Keratinocyte (primary cell): Measurements from ENCODE around the gene DNMT3A. TPM values are rescaled to one million over a fixed set of nuclear protein-coding genes. Genes with fewer than 3 reads are reported as not detected.

Source experiments
- DNase-seq: peaks from one replicate; pipeline ENCODE4 v3.0.0-alpha.2; 2011; ENCODE audit warnings: low read depth, missing footprints, low spot score
- FAIRE-seq: peaks from 2 replicates; lab custom pipeline; 2011; peaks lifted over from hg19 to GRCh38; lab: Jason Lieb, UNC
- H2AFZ ChIP-seq: 2 replicates; pipeline ENCODE4 v1.6.0; 2012; ENCODE audit warnings: low read length, control low read depth, inconsistent platforms; ENCODE audit not compliant: control insufficient read depth
- H3K27ac ChIP-seq: 2 replicates; pipeline ENCODE4 v1.5.1; 2011; ENCODE audit warnings: low read length; ENCODE audit not compliant: control insufficient read depth, insufficient read depth
- H3K27me3 ChIP-seq: 3 replicates; pipeline ENCODE4 v1.6.0; 2011; ENCODE audit warnings: low read length; ENCODE audit not compliant: control insufficient read depth, insufficient read depth; ENCODE audit errors: extremely low read depth
- H3K36me3 ChIP-seq, 2 experiments: 2 replicates in 1 of 2; 3 replicates in 1 of 2; pipeline ENCODE4 v1.5.1; 2011; ENCODE audit warnings: low read length in 2 of 2, mild to moderate bottlenecking in 1 of 2; ENCODE audit not compliant: control insufficient read depth in 2 of 2, insufficient read depth in 2 of 2; ENCODE audit errors: extremely low read depth in 1 of 2
- H3K4me1 ChIP-seq: 3 replicates; pipeline ENCODE4 v1.5.1; 2011; ENCODE audit warnings: low read length; ENCODE audit not compliant: control insufficient read depth, insufficient read depth; ENCODE audit errors: extremely low read depth
- H3K4me2 ChIP-seq: 3 replicates; pipeline ENCODE4 v1.6.0; 2011; ENCODE audit warnings: low read depth, low read length; ENCODE audit not compliant: control insufficient read depth, insufficient read depth; ENCODE audit errors: extremely low read depth
- H3K4me3 ChIP-seq, 3 experiments: fragments of 200-600 bp in 1 of 3; sonication (generic) in 1 of 3; 2 replicates in 2 of 3; 3 replicates in 1 of 3; pipeline ENCODE4 v1.5.1; 2011 to 2016; ENCODE audit warnings: low read length in 3 of 3, mild to moderate bottlenecking in 3 of 3, control low read depth in 2 of 3, inconsistent platforms in 1 of 3, low read depth in 1 of 3, mixed read lengths in 1 of 3, mixed run types in 1 of 3, moderate library complexity in 1 of 3; ENCODE audit not compliant: control insufficient read depth in 2 of 3, insufficient read depth in 2 of 3; ENCODE audit errors: extremely low read depth in 1 of 3
- H3K79me2 ChIP-seq: 2 replicates; pipeline ENCODE4 v1.6.0; 2012; ENCODE audit warnings: low read length; ENCODE audit not compliant: control insufficient read depth, insufficient read depth
- H3K9ac ChIP-seq: 3 replicates; pipeline ENCODE4 v1.6.0; 2011; ENCODE audit warnings: low read length; ENCODE audit not compliant: control insufficient read depth, insufficient read depth; ENCODE audit errors: extremely low read depth
- H3K9me1 ChIP-seq: 3 replicates; pipeline ENCODE4 v1.6.0; 2011; ENCODE audit warnings: low read length; ENCODE audit not compliant: control insufficient read depth, insufficient read depth; ENCODE audit errors: extremely low read depth
- H3K9me3 ChIP-seq: 2 replicates; pipeline ENCODE4 v1.5.1; 2012; ENCODE audit warnings: low read depth, low read length; ENCODE audit not compliant: control insufficient read depth
- H4K20me1 ChIP-seq: 3 replicates; pipeline ENCODE4 v1.6.0; 2011; ENCODE audit warnings: low read length; ENCODE audit not compliant: control insufficient read depth, insufficient read depth; ENCODE audit errors: extremely low read depth
- EZH2 ChIP-seq: IDR thresholded peaks from one replicate; pipeline ENCODE4 v1.6.1; 2012; ENCODE audit warnings: inconsistent platforms, mild to moderate bottlenecking, low read length, moderate library complexity
- dilution Hi-C: fragments of 300-500 bp; cut with MboI; formaldehyde crosslinking; loops from one replicate; pipeline ENCODE4 v1.7.0; 2020; ENCODE audit warnings: low sequenced_read_pairs; ENCODE audit not compliant: extremely low pct_ligation_motif_present
- polyA plus RNA-seq, 5 experiments: library from polyadenylated mRNA; depleted of rRNA in 3 of 5; stranded (reverse) in 3 of 5; stranded (forward) in 1 of 5; unstranded in 1 of 5; fragments of >200 nt; gene quantifications; 1 replicate in 1 of 5; 2 replicates in 3 of 5; 3 replicates in 1 of 5; pipeline versions ENCODE4 v1.2.1 to v1.2.3, GENCODE V29; 2011 to 2012; ENCODE audit warnings: missing spikeins in 2 of 5, low read depth in 1 of 5, low replicate concordance in 1 of 5
- TF ChIP-seq, protein P1 (sequence below), 3 experiments: IDR thresholded peaks in 1 of 3; conservative IDR thresholded peaks in 1 of 3; optimal IDR thresholded peaks in 1 of 3; 2 replicates in 2 of 3; 3 replicates in 1 of 3; pipeline versions ENCODE3 to v1.5.1; 2011; ENCODE audit warnings: low read length in 3 of 3, mild to moderate bottlenecking in 3 of 3, moderate library complexity in 2 of 3, control low read depth in 1 of 3, inconsistent platforms in 1 of 3; ENCODE audit not compliant: insufficient read depth in 2 of 3; ENCODE audit errors: extremely low read depth in 1 of 3

Gene DNMT3A
- polyA plus RNA-seq, 1 donor (not counting 4 experiments of a cell fraction or from before 2014, with no cell fraction given): 1.5 TPM

DNA sequence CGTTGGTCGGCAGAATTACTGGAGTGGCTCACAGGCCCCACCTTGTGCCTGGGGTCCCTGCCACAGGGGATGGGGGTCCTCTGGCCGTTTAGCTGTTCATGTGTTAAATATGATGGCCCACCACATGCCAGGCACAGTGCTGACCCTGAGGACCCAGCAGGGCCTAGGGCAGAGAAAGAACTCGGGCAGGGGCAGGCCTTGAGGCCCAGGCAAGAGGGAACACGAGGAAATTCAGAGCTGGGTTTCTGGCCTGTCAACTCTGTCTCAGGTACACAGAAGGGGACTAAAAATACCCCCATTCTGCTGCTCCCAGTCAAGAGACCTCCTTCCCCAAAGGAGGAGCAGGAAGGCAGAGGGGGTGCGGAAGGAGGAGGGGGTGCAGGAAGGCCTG, 66.2 kb downstream of the DNMT3A start:
- H3K9ac ChIP-seq: no peak overlapping the region
- H3K36me3 ChIP-seq: no peaks in the 10 kb centered on the region
- H2AFZ ChIP-seq: no peak overlapping the region
- TF ChIP-seq, protein P1, sequence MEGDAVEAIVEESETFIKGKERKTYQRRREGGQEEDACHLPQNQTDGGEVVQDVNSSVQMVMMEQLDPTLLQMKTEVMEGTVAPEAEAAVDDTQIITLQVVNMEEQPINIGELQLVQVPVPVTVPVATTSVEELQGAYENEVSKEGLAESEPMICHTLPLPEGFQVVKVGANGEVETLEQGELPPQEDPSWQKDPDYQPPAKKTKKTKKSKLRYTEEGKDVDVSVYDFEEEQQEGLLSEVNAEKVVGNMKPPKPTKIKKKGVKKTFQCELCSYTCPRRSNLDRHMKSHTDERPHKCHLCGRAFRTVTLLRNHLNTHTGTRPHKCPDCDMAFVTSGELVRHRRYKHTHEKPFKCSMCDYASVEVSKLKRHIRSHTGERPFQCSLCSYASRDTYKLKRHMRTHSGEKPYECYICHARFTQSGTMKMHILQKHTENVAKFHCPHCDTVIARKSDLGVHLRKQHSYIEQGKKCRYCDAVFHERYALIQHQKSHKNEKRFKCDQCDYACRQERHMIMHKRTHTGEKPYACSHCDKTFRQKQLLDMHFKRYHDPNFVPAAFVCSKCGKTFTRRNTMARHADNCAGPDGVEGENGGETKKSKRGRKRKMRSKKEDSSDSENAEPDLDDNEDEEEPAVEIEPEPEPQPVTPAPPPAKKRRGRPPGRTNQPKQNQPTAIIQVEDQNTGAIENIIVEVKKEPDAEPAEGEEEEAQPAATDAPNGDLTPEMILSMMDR (optimal IDR thresholded peaks at IDR 0.05 in 1 of 3, IDR thresholded peaks at IDR 0.05 in 1 of 3, conservative IDR thresholded peaks at IDR 0.05 in 1 of 3; ENCODE audit: extremely low read depth in 1 of 3, insufficient read depth in 2 of 3, low read length in 3 of 3): no peak
- no peak for TF ChIP-seq EZH2
- DNase-seq (no peak), FAIRE-seq (no peak)
- no peak overlapping the region for H3K27ac ChIP-seq
- H3K79me2 ChIP-seq: no peaks in the 10 kb centered on the region
- no peaks in the 10 kb centered on the region for H4K20me1 ChIP-seq
- dilution Hi-C loops: no loop called here
- H3K4me2 ChIP-seq: no peak overlapping the region
- H3K27me3 ChIP-seq: no peaks in the 10 kb centered on the region
- no peaks in the 10 kb centered on the region for H3K9me3 ChIP-seq
- H3K4me1 ChIP-seq: peaks cover 12% of the 10 kb centered on the region
- peaks cover 3% of the 10 kb centered on the region for H3K9me1 ChIP-seq
- H3K4me3 ChIP-seq: no peak overlapping the region

DNA sequence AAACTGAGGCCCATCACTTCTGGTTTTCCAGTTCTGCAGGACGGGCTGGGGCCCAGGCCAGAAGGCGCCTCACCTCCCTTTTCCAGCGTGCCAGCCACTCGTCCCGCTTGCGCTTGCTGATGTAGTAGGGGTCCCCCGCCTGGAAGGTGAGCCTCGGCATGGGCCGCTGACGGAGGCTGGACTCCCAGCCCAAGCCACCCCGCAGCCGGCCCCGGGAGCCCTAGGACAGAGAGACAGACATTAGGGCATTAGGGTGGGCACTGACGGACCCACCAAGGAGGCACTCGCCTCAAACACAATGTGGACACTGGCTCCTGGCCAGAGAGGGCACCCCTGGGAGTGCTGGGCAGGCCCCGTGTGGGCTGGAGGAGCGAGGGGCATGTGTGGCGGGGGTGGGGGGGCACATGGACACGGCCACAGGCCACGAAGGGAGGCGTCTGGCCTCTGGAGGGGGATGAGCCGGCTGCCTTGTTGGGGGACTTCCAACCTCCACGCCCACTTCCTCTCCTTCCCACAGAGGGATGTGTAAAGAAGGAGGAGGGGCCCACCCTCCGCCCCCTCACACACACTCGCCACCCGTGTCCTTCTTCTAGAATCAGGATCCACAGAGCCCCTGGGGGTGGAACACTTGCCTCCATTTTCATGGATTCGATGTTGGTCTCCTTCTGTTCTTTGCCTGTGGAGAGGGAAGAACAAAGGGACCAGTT, 66.7 kb downstream of the DNMT3A start:
- no peak for TF ChIP-seq EZH2
- TF ChIP-seq, protein P1 (optimal IDR thresholded peaks at IDR 0.05 in 1 of 3, IDR thresholded peaks at IDR 0.05 in 1 of 3, conservative IDR thresholded peaks at IDR 0.05 in 1 of 3; ENCODE audit: extremely low read depth in 1 of 3, insufficient read depth in 2 of 3, low read length in 3 of 3): no peak
- Histone ChIP-seq H3K27me3 (no peaks in the 10 kb centered on the region), H4K20me1 (no peaks in the 10 kb centered on the region), H3K9me1 (peaks cover 3% of the 10 kb centered on the region), H3K36me3 (no peaks in the 10 kb centered on the region), H2AFZ (no peak overlapping the region), H3K79me2 (no peaks in the 10 kb centered on the region), H3K9me3 (no peaks in the 10 kb centered on the region), H3K4me3 (no peak overlapping the region), H3K4me1 (peaks cover 12% of the 10 kb centered on the region), H3K9ac (no peak overlapping the region), H3K4me2 (no peak overlapping the region), H3K27ac (no peak overlapping the region)
- no peak for FAIRE-seq
- dilution Hi-C loops: no loop called here
- no peak for DNase-seq
